ENCODE results near the gene MTCP1.

Gene MTCP1, protein sequence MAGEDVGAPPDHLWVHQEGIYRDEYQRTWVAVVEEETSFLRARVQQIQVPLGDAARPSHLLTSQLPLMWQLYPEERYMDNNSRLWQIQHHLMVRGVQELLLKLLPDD

DNA sequence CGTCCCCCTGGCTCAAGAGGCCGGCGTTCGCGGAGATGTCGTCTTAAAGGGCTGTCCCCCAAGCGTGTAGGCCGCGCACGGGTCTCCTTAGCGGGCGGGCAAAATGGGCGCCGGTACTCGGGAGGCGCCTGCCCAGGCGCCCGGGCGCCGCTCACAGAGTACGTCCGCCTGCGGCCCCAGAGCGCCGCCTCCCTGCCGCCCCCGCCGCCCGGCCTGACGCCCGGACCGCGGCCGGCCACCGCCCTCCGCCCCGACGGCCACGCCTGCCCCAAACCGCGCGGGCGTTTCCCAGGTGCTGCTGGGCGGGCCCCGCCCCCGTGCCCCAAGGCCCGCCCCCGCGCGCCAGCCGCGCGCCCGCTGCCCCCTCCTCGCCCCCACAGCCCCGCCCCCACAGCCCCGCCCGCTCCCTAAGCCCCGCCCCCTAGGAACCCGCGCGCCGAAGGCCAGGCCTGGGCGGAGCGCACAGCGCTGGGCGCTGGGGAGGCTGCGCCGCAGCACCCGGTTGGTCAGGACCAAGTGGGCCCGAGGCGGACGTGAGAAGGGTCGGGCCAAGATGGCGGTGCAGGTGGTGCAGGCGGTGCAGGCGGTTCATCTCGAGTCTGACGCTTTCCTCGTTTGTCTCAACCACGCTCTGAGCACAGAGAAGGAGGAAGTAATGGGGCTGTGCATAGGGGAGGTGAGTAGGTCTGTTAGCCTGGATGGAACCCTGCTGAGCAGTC, at the start of gene MTCP1, which contains the start of the genes BRCC3 and CMC4:
Gene MTCP1, minus strand, starts transcription at position 162 of the 719 bp plus-strand sequence. CDS start 5,126 bp downstream, outside the sequence.
Gene BRCC3, plus strand, starts transcription at position 534 of the 719 bp plus-strand sequence. Its CDS starts 20 bp downstream, at position 554.
Gene CMC4, minus strand, starts transcription at position 162 of the 719 bp plus-strand sequence. CDS start 7,113 bp downstream, outside the sequence.
- peak; percentile 67 for DNase-seq

DNA sequence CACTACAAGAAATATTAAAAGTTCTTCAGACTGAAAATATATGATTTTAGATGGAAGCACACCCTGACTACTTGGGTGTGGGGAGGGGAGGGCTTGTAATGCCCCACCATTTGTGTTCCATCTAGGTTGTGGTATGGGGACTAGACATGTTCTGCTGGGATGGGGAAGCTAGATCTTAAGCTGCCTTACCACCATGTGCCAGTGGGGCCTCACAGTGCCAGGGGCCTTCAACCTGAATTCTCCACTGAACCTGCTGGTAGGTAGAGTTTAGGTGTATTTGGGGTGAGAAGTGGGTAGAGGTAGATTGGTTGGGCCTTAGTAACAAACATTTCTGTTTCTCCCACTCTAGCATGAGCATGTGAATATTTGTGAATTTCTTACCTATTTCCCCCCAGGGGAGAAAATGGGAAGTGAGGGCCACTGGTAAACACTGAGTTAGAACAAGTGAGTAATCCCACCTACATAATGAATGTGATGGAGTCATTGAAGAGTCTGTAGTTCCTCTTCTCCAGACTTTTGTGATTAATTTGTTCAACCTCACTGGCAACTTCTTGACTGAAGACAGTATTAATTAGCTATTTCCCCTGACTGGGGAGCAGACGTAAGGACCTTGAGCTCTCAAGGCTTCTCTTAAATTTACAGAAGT, 44.4 kb upstream of the MTCP1 start:
- DNase-seq, result no peak

DNA sequence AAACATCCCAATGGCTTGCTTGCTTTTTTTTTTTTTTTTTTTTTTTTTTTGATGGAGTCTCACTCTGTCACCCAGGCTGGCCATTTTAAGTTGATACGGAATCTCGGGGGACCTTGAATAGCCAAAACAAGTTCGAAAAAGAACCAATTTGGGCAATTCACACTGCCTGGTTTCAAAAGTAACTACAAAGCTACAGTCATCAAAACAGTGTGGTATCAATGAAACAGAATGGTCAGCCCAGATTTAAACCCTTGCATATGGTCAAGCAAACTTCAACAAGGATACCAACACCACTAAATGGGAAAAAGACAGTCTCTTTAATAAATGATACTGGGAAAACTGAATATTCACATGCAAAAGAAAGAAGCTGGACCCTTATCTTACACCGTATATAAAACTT, 42.2 kb upstream of the MTCP1 start:
- no peak for DNase-seq

DNA sequence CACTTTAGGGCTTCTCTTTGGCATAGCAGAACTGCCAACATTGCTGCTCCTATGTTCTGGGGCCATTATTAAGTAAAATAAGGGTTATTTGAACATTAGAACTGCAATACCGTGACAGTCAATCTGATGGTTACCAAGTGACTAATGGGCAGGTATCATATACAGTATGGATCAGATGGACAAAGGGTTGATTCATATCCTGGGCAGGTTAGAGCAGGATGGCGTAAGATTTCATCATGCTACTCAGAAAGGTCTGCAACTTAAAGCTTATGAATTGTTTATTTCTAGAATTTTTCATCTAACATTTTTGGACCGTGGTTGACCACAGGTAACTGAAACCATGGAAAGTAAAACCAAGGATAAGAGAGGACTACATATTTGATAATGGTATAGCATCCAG, 41.2 kb upstream of the MTCP1 start:
- no peak for DNase-seq

DNA sequence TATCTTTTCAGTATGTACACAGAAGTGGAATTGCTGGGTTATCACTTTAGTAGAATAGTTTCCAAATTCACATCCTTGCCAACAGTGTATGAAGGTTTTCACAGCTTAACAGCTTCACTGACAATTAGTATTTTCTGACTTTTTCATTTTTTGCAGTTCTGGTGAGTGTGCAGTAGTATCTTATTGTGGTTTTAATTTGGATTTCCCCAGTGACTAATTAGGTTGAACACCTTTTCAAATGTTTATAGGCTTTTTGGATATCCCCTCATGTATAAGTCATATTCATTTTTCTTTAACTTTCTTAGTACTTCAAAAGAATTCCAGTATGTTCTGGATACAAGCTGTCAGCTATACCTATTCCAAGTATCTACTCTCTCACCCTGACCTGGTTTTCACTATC, 37.5 kb upstream of the MTCP1 start:
- DNase-seq, result no peak

DNA sequence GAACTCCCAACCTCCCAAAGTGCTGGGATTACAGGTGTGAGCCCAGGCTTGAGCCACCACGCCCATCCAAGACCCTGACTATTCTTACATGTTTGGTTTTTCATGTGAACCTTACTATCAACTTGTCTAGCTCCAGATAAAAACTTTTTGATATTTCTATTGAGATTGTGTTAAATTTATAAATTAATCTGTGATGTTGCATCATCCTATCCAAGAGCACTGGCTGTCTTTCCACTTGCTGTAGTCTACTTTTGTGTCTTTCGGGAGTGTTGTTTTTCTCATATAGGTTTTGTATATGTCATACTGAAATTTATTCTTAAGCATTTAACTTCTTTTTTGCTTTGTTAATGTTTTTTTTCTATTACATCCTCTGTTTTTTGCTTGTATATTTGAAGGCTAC, 35.0 kb upstream of the MTCP1 start:
- DNase-seq, result no peak

DNA sequence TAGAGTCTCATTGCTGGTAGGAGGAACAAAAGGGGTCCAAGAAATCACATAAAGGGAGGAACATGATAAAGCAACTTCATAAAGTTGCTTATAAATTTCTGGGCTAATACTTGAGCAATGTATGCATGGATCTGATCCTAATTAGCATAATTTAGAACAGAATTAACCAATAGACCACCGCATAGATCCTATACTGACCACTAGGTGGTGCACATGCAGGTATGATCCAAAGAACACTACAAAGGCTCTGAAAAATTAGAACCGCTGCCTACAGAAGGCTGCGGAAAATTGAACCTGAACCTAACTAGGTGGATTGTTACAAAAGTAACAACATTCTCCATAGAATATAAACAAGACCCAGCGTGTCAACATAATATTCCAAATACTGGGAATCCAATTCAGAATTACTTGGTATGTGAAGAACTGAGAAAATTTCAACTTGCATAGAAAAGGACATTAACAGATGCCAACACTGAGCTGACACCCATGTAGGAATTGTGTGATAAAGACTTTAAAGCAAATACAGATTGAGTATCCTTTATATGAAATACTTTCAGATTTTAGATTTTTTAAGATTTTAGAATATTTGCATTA, 23.6 kb upstream of the MTCP1 start:
- DNase-seq, result peak; percentile 49

DNA sequence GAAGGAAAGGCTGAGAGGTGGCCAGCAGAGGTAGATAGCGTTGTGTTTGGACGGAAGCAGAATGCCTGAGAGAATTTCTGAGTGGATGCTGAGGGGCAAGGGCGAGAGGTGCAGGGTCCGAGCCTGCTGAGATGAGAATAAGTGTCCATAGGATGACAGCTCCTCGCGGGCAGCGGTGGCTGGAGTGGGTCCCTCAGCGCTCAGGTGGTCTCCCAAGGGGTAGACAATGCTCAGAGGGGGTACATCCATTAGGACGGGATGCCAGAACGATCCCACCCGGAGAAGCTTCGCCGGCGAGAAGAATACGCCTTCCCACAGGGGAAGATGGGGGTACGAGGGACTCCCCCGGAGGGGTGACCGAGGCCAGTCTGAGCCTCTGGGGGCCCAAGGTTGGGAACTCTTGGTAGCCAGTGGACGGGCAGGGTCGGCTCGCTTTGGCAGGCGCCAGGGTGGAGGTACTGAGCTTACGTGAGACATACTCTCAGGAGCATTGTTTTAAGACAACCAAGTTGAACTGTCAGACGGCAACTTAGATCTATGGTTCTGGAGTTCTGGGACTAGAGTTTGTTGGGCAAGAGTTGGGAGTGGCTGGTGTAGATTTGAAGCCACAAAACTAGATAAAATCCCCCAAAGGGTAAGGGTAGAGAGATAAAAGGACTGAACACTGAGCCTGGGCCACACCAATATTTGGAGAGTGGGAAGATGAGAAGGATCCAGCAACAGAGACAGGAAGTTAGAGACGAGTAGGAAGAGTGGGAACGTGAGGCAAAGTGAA, 16.2 kb upstream of the MTCP1 start:
- no peak for DNase-seq

DNA sequence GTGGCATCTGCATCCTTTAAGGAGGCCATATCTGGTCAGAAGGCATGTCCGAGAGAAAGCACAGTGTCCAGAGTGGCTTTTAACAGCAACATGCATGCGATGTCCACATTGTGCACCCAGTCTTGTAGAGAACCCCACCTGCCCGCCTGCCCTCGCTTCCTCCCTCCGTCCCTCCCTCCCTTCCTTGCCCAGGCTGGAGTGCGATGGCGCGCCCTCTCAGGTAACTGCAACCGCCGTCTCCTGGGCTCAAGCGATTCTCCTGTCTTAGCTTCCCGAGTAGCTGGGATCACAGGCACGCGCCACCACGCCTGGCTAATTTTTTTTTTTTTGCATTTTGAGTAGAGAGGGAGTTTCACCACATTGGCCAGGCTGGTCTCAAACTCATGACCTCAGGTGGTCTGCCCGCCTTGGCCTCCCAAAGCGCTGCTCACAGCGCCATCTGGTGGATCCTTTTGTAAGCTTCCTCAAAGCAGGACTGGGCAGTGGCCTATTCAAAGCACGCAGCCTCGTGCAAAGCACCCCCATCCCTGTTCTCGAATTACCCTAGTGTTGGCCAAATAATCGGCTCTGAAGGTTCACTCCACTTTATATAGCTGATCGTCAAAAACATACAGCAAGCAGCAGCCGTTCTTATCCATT, 15.4 kb upstream of the MTCP1 start:
- DNase-seq, result no peak

DNA sequence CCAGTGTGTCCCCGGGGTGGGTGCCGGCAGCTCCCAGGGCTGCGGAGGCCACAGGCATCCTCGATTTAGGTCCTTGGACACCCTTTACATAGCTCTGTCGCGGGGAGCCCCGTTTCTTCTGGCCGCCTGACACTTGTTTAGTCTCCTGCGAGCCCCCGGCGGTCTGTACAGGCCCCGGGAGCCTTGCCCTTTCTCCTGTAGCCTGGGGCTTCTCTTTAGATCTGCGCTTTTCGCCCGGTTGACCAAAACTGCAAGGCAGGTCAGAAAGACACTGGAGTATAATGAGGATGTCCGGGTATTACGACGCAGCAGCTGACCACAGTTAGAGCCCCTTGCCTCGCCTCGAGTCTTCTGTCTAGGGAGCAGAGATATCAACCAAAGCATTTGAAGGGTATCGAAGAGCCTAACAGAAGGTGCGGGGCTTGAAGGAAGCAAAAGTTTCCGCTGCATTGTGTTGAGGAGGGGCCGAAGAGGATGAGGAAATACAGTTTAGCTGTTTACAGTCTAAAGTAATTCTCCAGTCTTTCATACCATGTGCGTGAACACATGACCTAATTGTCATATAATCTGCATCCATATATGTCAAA, 851 bp upstream of the MTCP1 start:
- DNase-seq, result no peak

DNA sequence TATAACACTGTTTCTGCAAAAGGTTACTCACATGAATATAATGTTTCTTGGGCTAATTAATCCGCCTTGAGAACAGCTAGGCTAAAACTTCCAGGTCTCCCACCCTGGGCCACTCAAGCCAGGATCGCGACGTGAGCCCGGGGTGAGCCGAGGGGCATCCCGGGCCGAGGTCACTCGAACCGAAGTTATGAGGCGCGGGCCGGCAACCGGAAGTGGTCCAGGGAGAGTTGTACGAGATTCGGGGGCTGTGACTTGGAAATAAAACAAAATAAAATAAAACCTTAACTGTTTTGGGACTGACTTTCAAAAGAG, 317 bp downstream of the MTCP1 start:
- no peak for DNase-seq

DNA sequence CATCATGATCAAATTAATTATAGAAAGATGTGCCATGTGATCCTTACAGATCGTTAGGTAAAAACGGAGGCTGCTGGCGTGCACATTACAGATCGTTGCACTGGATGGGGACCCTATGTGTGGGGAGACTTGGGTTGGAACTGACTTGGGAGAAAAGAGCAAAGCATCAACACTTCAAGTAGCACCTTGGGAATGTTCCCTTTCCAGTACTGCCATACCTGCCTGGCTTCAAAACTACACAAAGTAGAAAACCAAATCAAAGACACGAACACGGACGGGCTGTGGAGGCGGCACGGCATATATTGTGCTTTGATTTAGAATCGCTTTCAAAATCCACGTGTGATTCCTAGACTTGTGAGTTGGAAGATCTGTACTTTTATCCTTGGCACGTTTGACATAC, 898 bp downstream of the MTCP1 start:
- DNase-seq, result no peak

DNA sequence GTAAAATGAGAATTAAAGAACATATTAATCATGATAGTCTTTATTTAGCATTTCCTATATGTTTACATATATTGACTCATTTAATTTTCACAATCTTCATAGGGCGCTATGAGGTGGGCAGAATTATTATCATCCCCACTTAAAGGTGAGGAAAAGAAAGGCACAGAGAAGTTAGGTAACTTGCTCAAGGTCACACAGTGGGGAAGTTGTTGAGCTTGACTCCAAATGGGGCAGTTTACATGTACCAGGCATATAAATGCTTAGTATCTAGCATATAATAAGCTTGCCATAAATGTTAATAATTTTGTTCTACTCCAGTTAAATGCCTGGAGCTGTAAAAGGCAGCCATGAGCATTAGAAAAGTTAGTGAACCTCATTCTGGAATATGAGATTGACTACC, 1.5 kb downstream of the MTCP1 start:
- no peak for DNase-seq

DNA sequence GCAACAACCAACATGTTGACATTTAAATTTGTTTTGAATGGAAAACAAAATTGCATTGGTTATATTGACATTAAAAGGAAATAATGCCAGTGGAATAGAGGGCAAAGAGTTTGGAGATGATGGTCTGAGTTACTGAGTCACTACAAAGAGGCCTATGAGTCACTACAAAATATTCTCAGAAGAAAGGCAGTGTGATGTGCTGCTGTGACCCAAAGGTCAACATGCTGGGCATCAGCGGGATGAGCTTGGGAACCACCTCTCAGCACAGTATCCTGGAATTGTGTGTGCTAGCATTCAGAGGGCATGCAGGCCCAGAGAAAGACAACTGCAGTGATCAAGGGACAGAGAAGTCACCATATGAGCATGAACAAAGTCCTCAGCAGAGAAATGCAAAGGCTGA, 2.8 kb downstream of the MTCP1 start:
- no peak for DNase-seq

DNA sequence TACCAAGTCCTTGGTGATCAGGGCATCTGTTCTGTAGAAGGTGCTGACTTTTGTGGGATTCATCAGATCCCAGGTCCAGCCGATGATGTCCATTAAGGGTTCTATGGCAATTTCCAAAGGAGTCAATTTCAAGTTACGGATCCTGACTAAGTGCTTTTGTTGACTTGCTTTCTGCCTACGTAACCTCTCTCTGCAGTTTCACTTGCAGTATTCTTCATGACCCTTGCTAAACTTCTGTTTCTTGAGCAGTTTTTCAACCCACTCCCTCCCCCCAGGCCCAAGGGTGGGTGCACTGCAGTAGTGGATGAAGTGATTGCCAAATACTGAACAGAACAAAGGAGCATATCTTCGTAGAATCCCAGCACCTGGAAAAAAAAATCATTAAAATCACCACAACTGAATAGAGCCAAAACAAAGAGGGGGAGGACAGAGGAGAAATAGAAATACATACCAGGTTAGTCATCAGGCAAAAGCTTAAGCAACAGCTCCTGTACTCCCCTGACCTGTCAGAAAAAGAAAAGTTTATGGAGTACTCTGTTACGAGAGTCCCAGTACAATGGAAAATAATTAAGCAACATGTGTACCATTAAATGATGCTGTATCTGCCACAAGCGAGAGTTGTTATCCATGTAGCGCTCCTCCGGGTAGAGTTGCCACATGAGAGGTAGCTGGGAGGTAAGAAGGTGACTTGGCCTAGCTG, 5.8 kb downstream of the MTCP1 start:
- no peak for DNase-seq

DNA sequence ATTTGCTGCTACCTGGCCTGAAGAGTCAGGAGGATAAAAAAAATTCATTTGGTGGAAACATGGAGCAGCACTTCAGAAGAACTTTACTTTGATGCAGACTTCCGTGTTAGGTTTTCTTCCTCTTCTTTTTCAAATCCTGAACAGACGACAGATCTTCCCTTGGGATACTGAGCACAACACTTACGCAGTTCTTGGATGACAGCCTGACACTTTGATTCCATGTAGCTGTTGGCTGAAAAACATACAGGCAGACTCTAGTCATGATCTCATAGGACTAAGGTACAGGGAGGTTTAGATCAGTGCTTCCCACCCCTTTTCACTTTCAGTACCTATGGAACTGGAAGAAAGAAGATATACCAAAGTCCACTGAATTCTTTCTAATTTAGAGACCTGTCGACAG, 9.2 kb downstream of the MTCP1 start:
- no peak for DNase-seq

DNA sequence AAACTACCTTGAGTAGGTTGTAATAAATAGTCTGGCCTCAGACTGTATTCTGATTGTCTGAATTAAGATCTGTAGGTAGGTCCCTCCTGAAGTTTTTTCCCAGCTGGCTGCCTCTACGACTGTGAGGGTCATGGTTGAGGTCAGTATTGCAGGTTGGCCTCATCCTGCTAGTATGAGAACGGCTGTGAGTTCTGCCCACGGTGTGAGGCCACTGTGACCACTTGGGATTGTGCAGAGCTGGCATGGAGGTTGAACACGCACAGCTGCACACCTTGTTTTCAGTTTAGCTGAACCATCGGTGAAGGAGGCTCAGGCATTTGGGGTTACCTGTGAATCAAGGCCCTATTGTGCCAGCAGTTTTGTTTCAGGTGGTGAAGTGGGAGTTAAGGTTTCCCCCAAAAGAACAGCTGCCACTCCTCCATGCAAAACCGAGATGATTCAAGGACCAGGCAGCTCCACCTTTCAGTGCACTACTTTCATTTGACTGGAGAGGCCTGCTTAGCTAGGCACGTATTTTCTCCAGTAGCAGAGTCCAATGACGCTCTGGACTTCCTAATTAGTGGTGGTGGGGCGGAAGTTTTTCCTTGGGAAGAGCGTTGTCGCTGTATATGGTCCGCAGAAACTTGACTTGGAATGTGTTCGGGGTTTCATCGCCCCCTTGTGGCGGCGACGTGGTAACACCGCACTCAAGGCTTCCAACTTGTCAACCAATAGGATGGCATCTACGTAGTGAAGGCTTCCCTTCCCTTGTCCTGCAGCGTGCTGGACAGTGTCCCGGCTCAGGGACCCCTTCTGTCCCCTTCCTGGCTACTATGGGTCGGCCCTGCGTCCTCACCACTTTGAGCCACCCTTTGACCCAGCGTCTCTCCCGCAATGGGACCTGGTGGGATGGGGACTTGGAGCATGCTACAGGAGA, 13.8 kb downstream of the MTCP1 start:
- peak; percentile 33 for DNase-seq

DNA sequence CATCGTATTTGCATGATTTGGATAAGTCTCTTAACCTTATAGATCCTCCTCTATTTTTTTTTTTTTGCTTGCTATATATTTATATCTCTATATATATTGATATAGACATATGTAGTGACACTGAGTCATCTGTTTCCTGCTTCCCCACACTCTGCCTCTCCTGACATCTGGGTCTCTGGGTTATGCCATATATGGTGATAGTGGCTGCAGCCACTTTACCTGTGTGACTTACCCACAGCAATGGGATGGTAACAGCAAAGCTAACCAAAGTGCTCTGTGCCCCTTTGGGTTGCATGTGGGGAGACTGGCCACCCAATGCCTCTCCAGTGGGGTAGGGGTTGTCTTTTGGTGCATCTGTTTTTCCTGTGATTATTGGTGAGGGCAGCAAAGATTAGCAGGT, 14.5 kb downstream of the MTCP1 start:
- no peak for DNase-seq

DNA sequence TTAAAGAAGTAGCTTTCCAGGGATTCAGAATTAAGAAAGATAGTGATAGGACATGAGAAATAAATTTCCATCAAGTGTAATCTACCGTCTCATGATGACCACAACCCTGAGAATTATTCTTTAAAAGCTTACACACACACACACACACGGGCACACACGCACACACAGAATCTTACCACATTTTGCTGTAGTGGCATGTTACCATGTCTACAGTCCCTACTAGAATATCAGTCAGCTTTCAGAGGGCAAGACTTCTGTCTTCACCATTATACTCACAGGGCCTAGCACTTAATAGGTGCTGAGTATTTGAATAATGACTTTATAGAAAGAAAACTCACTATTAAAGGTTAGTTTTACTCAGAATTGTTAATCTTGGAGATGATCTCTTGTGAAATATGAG, 15.4 kb downstream of the MTCP1 start:
- no peak for DNase-seq

DNA sequence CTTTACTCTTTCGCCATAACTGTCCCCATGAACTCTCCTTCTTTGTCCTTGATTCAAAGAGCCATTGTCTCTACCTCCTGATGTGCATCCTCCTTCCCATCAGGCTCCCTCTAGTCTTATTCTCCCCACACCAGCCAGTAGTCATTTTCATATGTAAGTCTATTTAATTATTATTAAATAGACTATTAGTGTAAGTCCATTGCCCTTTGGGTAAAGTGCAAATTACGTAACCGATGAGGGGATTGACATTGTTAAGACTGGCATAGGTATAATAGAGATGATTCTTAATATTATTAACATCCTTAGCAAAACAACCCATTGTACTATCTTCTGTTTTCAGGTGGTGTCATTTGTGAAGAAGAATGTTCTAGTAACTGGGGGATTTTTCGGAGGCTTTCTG, 16.7 kb downstream of the MTCP1 start:
- no peak for DNase-seq

DNA sequence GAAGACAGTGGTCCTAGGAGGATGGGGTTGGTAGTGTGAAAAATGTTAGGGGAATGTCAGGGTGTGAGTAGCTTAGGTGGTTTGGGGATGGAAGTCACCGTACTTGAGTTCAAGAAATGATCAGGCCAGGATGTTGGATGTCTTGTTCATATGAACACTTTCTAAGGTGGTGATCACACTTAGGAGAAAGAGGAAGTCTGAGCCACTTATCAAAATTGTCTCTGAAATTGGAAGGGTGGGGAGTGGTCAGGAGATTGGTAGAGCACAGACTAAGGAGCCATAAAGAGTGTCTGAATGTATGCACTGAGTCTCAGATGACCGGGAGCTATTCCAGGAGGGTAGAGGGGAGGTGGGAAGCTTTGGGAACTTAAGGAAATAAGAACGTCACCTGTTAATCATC, 17.3 kb downstream of the MTCP1 start:
- no peak for DNase-seq

Measured in NCI-H1694 treated with DMSO at 0.1 percent for 48 hours (cell line).